Gastrocnemius medialis (tissue), 4 donors: ENCODE measurements around the gene SH3BP4.

Experiments used
- CTCF ChIP-seq, 5 experiments: fragments of 450-650 bp in 3 of 5; fragments of 200-600 bp in 2 of 5; sonication (generic) in 2 of 5; IDR thresholded peaks in 4 of 5; conservative IDR thresholded peaks in 1 of 5; 1 replicate in 4 of 5; 2 replicates in 1 of 5; pipeline ENCODE4 v1.5.1; 2016 to 2019; ENCODE audit warnings: antibody characterized with exemption in 5 of 5, mild to moderate bottlenecking in 3 of 5, moderate library complexity in 3 of 5
- POLR2A ChIP-seq, 2 donors: fragments of 450-650 bp; IDR thresholded peaks; one replicate each; pipeline ENCODE4 v1.6.1; 2017; ENCODE audit warnings: antibody characterized with exemption in 2 of 2, mild to moderate bottlenecking in 2 of 2, moderate library complexity in 2 of 2

- no peak for TF ChIP-seq CTCF (IDR thresholded peaks at IDR 0.05 in 4 of 5, conservative IDR thresholded peaks at IDR 0.05 in 1 of 5)
- no peak for TF ChIP-seq POLR2A (IDR thresholded peaks at IDR 0.05)
These were observed 19.7 kb downstream of the SH3BP4 start for GRCh38 chr2:234971496-234971895.
